ENCODE data around the gene PTPRN2. TPM values are rescaled to one million over a fixed set of nuclear protein-coding genes. Genes with fewer than 3 reads are reported as not detected.

Gene PTPRN2
- total RNA-seq, 1 donor from 2014 or later, result 1.8 TPM

- POLR2A ChIA-PET, result no interaction called here
- intact Hi-C loops (cut with micrococcal nuclease), result no loop called here
- CTCF ChIA-PET, result no interaction called here
These were observed 503.1 kb downstream of the PTPRN2 start for GRCh38 chr7:158084555-158084954.

GRCh38 chr7:158083526-158084310 is 503.9 kb downstream of the PTPRN2 start:
- Mint-ChIP-seq H3K36me3 (ENCODE audit: low read depth) (no peaks in the 10 kb centered on the region), H3K27me3 (no peaks in the 10 kb centered on the region), H3K4me3 (no peak overlapping the region), H3K9me3 (peaks cover 3% of the 10 kb centered on the region), H3K27ac (no peak overlapping the region), H3K4me1 (no peaks in the 10 kb centered on the region)
- DNase-seq (no peak), ATAC-seq (ENCODE audit: low read depth) (no peak)
- no peak for TF ChIP-seq CTCF (IDR thresholded peaks at IDR 0.05)
- intact Hi-C loops (cut with micrococcal nuclease), result no loop called here
- POLR2A ChIA-PET, result no interaction called here
- CTCF ChIA-PET, result no interaction called here

More at GRCh38 chr7:158084555-158084954, 503.1 kb downstream of the PTPRN2 start:
- DNase-seq, result no peak
- ATAC-seq (ENCODE audit: low read depth), result no peak
- Mint-ChIP-seq H3K27me3 (no peaks in the 10 kb centered on the region), H3K27ac (no peak overlapping the region), H3K4me3 (no peak overlapping the region), H3K9me3 (peaks cover 3% of the 10 kb centered on the region), H3K4me1 (no peaks in the 10 kb centered on the region), H3K36me3 (ENCODE audit: low read depth) (no peaks in the 10 kb centered on the region)
- TF ChIP-seq CTCF (IDR thresholded peaks at IDR 0.05), result no peak

- CTCF ChIA-PET, result no interaction called here
- no peak for DNase-seq
- POLR2A ChIA-PET, result no interaction called here
- H3K27ac Mint-ChIP-seq, result no peak overlapping the region
- no peaks in the 10 kb centered on the region for H3K36me3 Mint-ChIP-seq (ENCODE audit: low read depth)
- no peaks in the 10 kb centered on the region for H3K4me1 Mint-ChIP-seq
- H3K4me3 Mint-ChIP-seq, result no peak overlapping the region
- ATAC-seq (ENCODE audit: low read depth), result no peak
- intact Hi-C loops (cut with micrococcal nuclease), result no loop called here
- no peak for TF ChIP-seq CTCF (IDR thresholded peaks at IDR 0.05)
- no peaks in the 10 kb centered on the region for H3K27me3 Mint-ChIP-seq
- H3K9me3 Mint-ChIP-seq, result peaks cover 3% of the 10 kb centered on the region
These were observed 504.9 kb downstream of the PTPRN2 start for GRCh38 chr7:158082761-158083160.

GRCh38 chr7:158080899-158081445 is 506.7 kb downstream of the PTPRN2 start:
- no peaks in the 10 kb centered on the region for H3K4me1 Mint-ChIP-seq
- H3K4me3 Mint-ChIP-seq, result no peak overlapping the region
- intact Hi-C loops (cut with micrococcal nuclease), result no loop called here
- peaks cover 3% of the 10 kb centered on the region for H3K9me3 Mint-ChIP-seq
- CTCF ChIA-PET, result no interaction called here
- no peak for TF ChIP-seq CTCF (IDR thresholded peaks at IDR 0.05)
- H3K27ac Mint-ChIP-seq, result no peak overlapping the region
- no peaks in the 10 kb centered on the region for H3K27me3 Mint-ChIP-seq
- POLR2A ChIA-PET, result no interaction called here
- no peaks in the 10 kb centered on the region for H3K36me3 Mint-ChIP-seq (ENCODE audit: low read depth)
- ATAC-seq (ENCODE audit: low read depth) (no peak), DNase-seq (no peak)

- ChIA-PET POLR2A (no interaction called here), CTCF (no interaction called here)
- Mint-ChIP-seq H3K9me3 (no peaks in the 10 kb centered on the region), H3K36me3 (ENCODE audit: low read depth) (no peaks in the 10 kb centered on the region), H3K27me3 (no peaks in the 10 kb centered on the region), H3K4me3 (no peak overlapping the region), H3K27ac (no peak overlapping the region), H3K4me1 (no peaks in the 10 kb centered on the region)
- TF ChIP-seq CTCF (IDR thresholded peaks at IDR 0.05), result no peak
- DNase-seq, result no peak
- intact Hi-C loops (cut with micrococcal nuclease), result no loop called here
- ATAC-seq (ENCODE audit: low read depth), result no peak
These were observed 509.4 kb downstream of the PTPRN2 start for GRCh38 chr7:158077934-158078910.
